ENCODE measurements around the gene PAX8. TPM values are rescaled to one million over a fixed set of nuclear protein-coding genes. Genes with fewer than 3 reads are reported as not detected.

Gene PAX8
- total and polyA plus RNA-seq, 2 of the 13 experiments (the other 11 are each of a cell fraction or from before 2014, with no cell fraction given), result 1.5 to 8.8 TPM

DNA sequence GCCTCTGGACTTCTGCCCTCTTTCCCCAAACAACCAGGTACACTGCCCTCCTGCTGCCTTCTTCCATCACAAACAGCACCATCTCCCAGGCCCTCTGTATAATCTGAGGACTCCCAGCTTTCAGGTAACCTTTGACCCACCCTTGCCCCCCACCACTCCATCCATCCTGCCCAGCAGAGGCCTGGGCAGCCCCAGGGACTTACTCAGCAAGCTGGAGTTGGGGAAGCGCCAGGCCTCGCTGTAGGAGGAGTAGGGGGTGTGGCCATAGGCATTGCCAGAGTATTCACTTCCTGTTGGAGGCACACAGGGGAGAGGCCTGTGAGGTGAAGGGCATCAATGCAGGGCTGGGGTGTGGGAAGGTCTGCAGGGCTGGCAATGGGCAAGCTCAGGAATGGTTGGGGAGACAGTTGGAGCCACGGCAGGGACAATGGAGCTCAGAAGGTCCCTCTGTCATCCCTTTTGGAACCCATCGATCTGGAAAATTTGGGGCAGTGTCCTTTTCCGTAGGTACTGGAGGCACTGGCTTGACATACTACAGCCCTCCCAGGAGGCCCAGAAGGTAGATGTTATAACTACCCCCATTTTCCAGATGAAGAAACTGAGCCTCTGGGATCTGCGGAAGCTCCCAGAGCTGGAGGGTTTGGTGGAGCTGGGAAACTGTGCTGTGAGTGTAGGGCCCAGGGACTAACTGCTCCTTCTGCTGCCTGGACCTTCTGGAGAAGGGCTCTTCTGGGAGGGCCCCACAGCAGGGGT is 58.7 kb downstream of the PAX8 start (continued):
- TF ChIP-seq UBTF (CRISPR knock-in tag; IDR thresholded peaks at IDR 0.05), result peak; percentile 67
- TF ChIP-seq TARDBP (CRISPR knock-in tag; IDR thresholded peaks at IDR 0.05), result peak; percentile 62
- no peak for TF ChIP-seq ZNF589 (CRISPR knock-in tag; conservative IDR thresholded peaks at IDR 0.05)
- TF ChIP-seq ZSCAN31 (CRISPR knock-in tag; IDR thresholded peaks at IDR 0.05; ENCODE audit: low read depth), result peak; percentile 80; the same call in 1 of the 2 replicates
- TF ChIP-seq XRCC5 (optimal IDR thresholded peaks at IDR 0.05; ENCODE audit: low read length), result peak; percentile 56
- no peak for TF ChIP-seq RFX3 (CRISPR knock-in tag; IDR thresholded peaks at IDR 0.05)
- peak; percentile 28; the same call in 1 of the 2 replicates for TF ChIP-seq RFXAP (CRISPR knock-in tag; IDR thresholded peaks at IDR 0.05; ENCODE audit: borderline replicate concordance)
- TF ChIP-seq HDAC6 (IDR thresholded peaks at IDR 0.05; ENCODE audit: low read depth, low read length), result no peak
- no peak for TF ChIP-seq AKAP8 (CRISPR knock-in tag; IDR thresholded peaks at IDR 0.05)
- no peak for TF ChIP-seq ZFP41 (CRISPR knock-in tag; IDR thresholded peaks at IDR 0.05; ENCODE audit: borderline replicate concordance)
- no peak for TF ChIP-seq GLI4 (CRISPR knock-in tag; IDR thresholded peaks at IDR 0.05; ENCODE audit: borderline replicate concordance)
- TF ChIP-seq, protein P1, sequence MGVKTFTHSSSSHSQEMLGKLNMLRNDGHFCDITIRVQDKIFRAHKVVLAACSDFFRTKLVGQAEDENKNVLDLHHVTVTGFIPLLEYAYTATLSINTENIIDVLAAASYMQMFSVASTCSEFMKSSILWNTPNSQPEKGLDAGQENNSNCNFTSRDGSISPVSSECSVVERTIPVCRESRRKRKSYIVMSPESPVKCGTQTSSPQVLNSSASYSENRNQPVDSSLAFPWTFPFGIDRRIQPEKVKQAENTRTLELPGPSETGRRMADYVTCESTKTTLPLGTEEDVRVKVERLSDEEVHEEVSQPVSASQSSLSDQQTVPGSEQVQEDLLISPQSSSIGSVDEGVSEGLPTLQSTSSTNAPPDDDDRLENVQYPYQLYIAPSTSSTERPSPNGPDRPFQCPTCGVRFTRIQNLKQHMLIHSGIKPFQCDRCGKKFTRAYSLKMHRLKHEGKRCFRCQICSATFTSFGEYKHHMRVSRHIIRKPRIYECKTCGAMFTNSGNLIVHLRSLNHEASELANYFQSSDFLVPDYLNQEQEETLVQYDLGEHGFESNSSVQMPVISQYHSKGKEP (CRISPR knock-in tag; IDR thresholded peaks at IDR 0.05), result no peak
- peak; percentile 85; the same call in 1 of the 2 replicates for TF ChIP-seq TBX2 (CRISPR knock-in tag; IDR thresholded peaks at IDR 0.05; ENCODE audit: borderline replicate concordance)
- no peak for TF ChIP-seq ZNF549 (CRISPR knock-in tag; IDR thresholded peaks at IDR 0.05)
- no peak; the same call in 1 of the 2 replicates for TF ChIP-seq YEATS4 (CRISPR knock-in tag; IDR thresholded peaks at IDR 0.05; ENCODE audit: borderline replicate concordance)
- peak; percentile 85 for TF ChIP-seq MED1 (CRISPR knock-in tag; IDR thresholded peaks at IDR 0.05)
- 0 out of 2 replicates have a peak, but pooled peaks have one; percentile 9 for TF ChIP-seq ZNF205 (CRISPR knock-in tag; IDR thresholded peaks at IDR 0.05)
- peak; percentile 64; the same call in 1 of the 2 replicates for TF ChIP-seq HOMEZ (CRISPR knock-in tag; IDR thresholded peaks at IDR 0.05; ENCODE audit: low read depth)
- peak; percentile 20; the same call in 1 of the 2 replicates for TF ChIP-seq NCOR1 (IDR thresholded peaks at IDR 0.05; ENCODE audit: borderline replicate concordance, low read length)
- no peak for TF ChIP-seq ZNF678 (CRISPR knock-in tag; IDR thresholded peaks at IDR 0.05)
- no peak for TF ChIP-seq NFYB (CRISPR knock-in tag; IDR thresholded peaks at IDR 0.05)
- TF ChIP-seq ELF1 (CRISPR knock-in tag; IDR thresholded peaks at IDR 0.05), result peak; percentile 93
- TF ChIP-seq, protein P2, sequence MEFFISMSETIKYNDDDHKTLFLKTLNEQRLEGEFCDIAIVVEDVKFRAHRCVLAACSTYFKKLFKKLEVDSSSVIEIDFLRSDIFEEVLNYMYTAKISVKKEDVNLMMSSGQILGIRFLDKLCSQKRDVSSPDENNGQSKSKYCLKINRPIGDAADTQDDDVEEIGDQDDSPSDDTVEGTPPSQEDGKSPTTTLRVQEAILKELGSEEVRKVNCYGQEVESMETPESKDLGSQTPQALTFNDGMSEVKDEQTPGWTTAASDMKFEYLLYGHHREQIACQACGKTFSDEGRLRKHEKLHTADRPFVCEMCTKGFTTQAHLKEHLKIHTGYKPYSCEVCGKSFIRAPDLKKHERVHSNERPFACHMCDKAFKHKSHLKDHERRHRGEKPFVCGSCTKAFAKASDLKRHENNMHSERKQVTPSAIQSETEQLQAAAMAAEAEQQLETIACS (CRISPR knock-in tag; IDR thresholded peaks at IDR 0.05), result no peak
- TF ChIP-seq ZNF709 (CRISPR knock-in tag; IDR thresholded peaks at IDR 0.05), result peak; percentile 66; the same call in 1 of the 2 replicates
- TF ChIP-seq U2AF1 (optimal IDR thresholded peaks at IDR 0.05; ENCODE audit: low read depth, low read length), result no peak
